Hindlimb muscle (tissue), 1 donor: ENCODE results near the gene NFATC3. TPM values are rescaled to one million over a fixed set of nuclear protein-coding genes. Genes with fewer than 3 reads are reported as not detected.

Experiments used
- DNase-seq: peaks from one replicate; pipeline ENCODE4 v3.0.0-alpha.2; 2013
- polyA plus RNA-seq: library from polyadenylated mRNA; unstranded; fragments of 120-200 nt; gene quantifications from one replicate; pipeline ENCODE4 v1.2.1, GENCODE V29; 2013; ENCODE audit not compliant: insufficient read length

NFATC3 gene
- polyA plus RNA-seq, 1 donor: 30.2 TPM

- no peak for DNase-seq
Measured at GRCh38 chr16:68276223-68276622, 191.1 kb downstream of the NFATC3 start.

Other genes with a start within 250 kb of the NFATC3 start
- 27.0 TPM for gene THAP11, start 243.1 kb upstream of the NFATC3 start, polyA plus RNA-seq
- gene NUTF2, start 238.4 kb upstream of the NFATC3 start, polyA plus RNA-seq: 127 TPM
- gene CENPT, start 237.7 kb upstream of the NFATC3 start, polyA plus RNA-seq: 36.6 TPM
- 126 TPM for gene EDC4, start 212.3 kb upstream of the NFATC3 start, polyA plus RNA-seq
- 1.6 TPM for gene NRN1L, start 200.5 kb upstream of the NFATC3 start, polyA plus RNA-seq
- gene PSKH1, start 192.1 kb upstream of the NFATC3 start, polyA plus RNA-seq: 23.0 TPM
- 3.1 TPM for gene CTRL, start 153.5 kb upstream of the NFATC3 start, polyA plus RNA-seq
- 33.5 TPM for gene PSMB10, start 148.5 kb upstream of the NFATC3 start, polyA plus RNA-seq
- 24.4 TPM for gene LCAT, start 141.2 kb upstream of the NFATC3 start, polyA plus RNA-seq
- gene SLC12A4, start 116.7 kb upstream of the NFATC3 start, polyA plus RNA-seq: 45.9 TPM
- gene DPEP3, start 104.9 kb upstream of the NFATC3 start, polyA plus RNA-seq: 0.09 TPM
- gene DPEP2, start 85.9 kb upstream of the NFATC3 start, polyA plus RNA-seq: 2.3 TPM
- gene DPEP2NB, start 69.5 kb upstream of the NFATC3 start, polyA plus RNA-seq: not detected
- 4.9 TPM for gene DDX28, start 62.1 kb upstream of the NFATC3 start, polyA plus RNA-seq
- 8.7 TPM for gene DUS2, start 62.1 kb upstream of the NFATC3 start, polyA plus RNA-seq
- gene ESRP2, start 150.8 kb downstream of the NFATC3 start, polyA plus RNA-seq: 0.88 TPM
- gene PLA2G15, start 160.0 kb downstream of the NFATC3 start, polyA plus RNA-seq: 36.7 TPM
- 8.3 TPM for gene SLC7A6, start 179.2 kb downstream of the NFATC3 start, polyA plus RNA-seq
- gene SLC7A6OS, start 225.6 kb downstream of the NFATC3 start, polyA plus RNA-seq: 16.4 TPM
- 51.8 TPM for gene PRMT7, start 225.6 kb downstream of the NFATC3 start, polyA plus RNA-seq